Breast epithelium (tissue), 4 donors: Measurements from ENCODE around the gene PSMB9. TPM values are rescaled to one million over a fixed set of nuclear protein-coding genes. Genes with fewer than 3 reads are reported as not detected.
A peak's percentile ranks its signal among the peaks of the same experiment; 100 is the strongest.

Experiments
- DNase-seq, 2 donors: peaks; one replicate each; pipeline ENCODE4 v3.0.0-alpha.2; 2019; ENCODE audit warnings: low spot score in 2 of 2
- H3K27ac ChIP-seq, 2 donors: fragments of 200-600 bp; sonication (generic) in 1 of 2; one replicate each; pipeline ENCODE4 v1.5.1; 2016 to 2019; ENCODE audit warnings: mild to moderate bottlenecking in 1 of 2
- H3K27me3 ChIP-seq, 2 donors: fragments of 200-600 bp; sonication (generic) in 1 of 2; one replicate each; pipeline versions ENCODE4 v1.5.1 to v1.6.0; 2017 to 2019; ENCODE audit warnings: control low read depth in 1 of 2, mild to moderate bottlenecking in 1 of 2
- H3K36me3 ChIP-seq: fragments of 200-600 bp; one replicate; pipeline ENCODE4 v1.5.1; 2019
- H3K4me1 ChIP-seq, 2 donors: fragments of 200-600 bp; sonication (generic); one replicate each; pipeline ENCODE4 v1.5.1; 2016 to 2019; ENCODE audit warnings: control low read depth in 1 of 2
- H3K4me3 ChIP-seq, 3 donors: fragments of 200-600 bp; sonication (generic); 1 replicate in 2 of 3; 2 replicates in 1 of 3; pipeline ENCODE4 v1.5.1; 2016 to 2019; ENCODE audit warnings: mild to moderate bottlenecking in 3 of 3, moderate library complexity in 2 of 3
- H3K9me3 ChIP-seq, 2 donors: fragments of 200-600 bp; sonication (generic) in 1 of 2; one replicate each; pipeline ENCODE4 v1.5.1; 2016 to 2019; ENCODE audit warnings: control low read depth in 1 of 2
- POLR2A ChIP-seq: fragments of 450-650 bp; IDR thresholded peaks from one replicate; pipeline ENCODE4 v1.6.1; 2016; ENCODE audit warnings: antibody characterized with exemption, mild to moderate bottlenecking, moderate library complexity
- POLR2AphosphoS5 ChIP-seq, 3 donors: sonication (generic); formaldehyde crosslinking; IDR thresholded peaks; one replicate each; pipeline ENCODE4 v1.6.1; 2017; ENCODE audit warnings: antibody characterized with exemption in 3 of 3
- intact Hi-C: fragments of 100-400 bp; cut with DNase I; formaldehyde crosslinking; loops from one replicate; pipeline ENCODE4 v1.15.1; 2023; ENCODE audit warnings: low total_unique reads
- total RNA-seq, 3 donors: library from RNA; depleted of rRNA; stranded (reverse); fragments of >200 nt; gene quantifications; one replicate each; pipeline ENCODE4 v1.1.0, GENCODE V29; 2016
- TF ChIP-seq, protein P1 (sequence below), 3 donors: fragments of 450-650 bp; IDR thresholded peaks; one replicate each; pipeline ENCODE4 v1.5.1; 2016 to 2017; ENCODE audit warnings: antibody characterized with exemption in 3 of 3, mild to moderate bottlenecking in 3 of 3, moderate library complexity in 3 of 3

PSMB9 gene
- total RNA-seq, 3 donors from 2014 or later = 16.8 to 25.9 (median 19.2) TPM

DNA sequence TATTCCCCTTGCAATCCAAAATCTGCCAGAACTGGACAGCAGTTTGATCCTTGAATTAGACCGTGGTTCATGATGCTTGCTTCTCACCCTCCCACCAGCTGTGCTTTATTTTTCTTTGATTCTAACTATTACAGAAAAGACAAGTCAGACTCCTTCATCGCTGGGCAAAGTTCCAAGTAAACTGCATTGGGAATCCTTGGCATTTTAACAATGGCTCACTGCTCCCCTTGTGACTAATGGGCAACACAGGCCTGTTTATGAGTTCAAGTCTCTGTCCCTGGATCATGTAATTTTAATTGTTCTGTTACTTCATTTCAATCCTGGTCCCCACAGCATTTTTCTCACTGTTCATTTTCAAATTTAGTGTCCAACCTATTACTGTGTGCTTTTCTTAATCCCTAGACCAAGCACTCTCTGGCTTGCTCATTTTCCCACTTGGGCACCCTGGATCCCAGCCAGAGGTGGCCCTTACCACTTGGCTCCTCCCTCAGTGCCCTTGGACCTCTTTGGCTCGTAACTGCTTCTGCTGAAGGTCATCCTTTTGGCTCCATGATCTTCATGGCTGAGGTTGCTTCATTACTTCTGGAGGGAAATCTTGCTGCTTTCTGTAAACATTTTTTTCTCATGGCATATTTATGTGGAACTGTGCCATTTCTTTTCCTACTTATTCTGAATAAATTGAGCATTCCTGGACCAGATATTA lies 32.8 kb downstream of the PSMB9 start:
- TF ChIP-seq POLR2AphosphoS5 (IDR thresholded peaks at IDR 0.05) (no peak), POLR2A (no peak)
- TF ChIP-seq, protein P1, sequence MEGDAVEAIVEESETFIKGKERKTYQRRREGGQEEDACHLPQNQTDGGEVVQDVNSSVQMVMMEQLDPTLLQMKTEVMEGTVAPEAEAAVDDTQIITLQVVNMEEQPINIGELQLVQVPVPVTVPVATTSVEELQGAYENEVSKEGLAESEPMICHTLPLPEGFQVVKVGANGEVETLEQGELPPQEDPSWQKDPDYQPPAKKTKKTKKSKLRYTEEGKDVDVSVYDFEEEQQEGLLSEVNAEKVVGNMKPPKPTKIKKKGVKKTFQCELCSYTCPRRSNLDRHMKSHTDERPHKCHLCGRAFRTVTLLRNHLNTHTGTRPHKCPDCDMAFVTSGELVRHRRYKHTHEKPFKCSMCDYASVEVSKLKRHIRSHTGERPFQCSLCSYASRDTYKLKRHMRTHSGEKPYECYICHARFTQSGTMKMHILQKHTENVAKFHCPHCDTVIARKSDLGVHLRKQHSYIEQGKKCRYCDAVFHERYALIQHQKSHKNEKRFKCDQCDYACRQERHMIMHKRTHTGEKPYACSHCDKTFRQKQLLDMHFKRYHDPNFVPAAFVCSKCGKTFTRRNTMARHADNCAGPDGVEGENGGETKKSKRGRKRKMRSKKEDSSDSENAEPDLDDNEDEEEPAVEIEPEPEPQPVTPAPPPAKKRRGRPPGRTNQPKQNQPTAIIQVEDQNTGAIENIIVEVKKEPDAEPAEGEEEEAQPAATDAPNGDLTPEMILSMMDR (IDR thresholded peaks at IDR 0.05) = no peak
- Histone ChIP-seq H3K4me3 (no peak overlapping the region), H3K27me3 (no peaks in the 10 kb centered on the region), H3K9me3 (no peaks in the 10 kb centered on the region), H3K4me1 (no peaks in the 10 kb centered on the region), H3K36me3 (no peaks in the 10 kb centered on the region), H3K27ac (peak overlapping the region in 1 of 2 donors; percentile 60)
- intact Hi-C loops = loop anchor here (10.0 kb wide), 1 partner anchor 68 kb away; the partner anchor contains the start of gene HLA-DMA
- DNase-seq = no peak

DNA sequence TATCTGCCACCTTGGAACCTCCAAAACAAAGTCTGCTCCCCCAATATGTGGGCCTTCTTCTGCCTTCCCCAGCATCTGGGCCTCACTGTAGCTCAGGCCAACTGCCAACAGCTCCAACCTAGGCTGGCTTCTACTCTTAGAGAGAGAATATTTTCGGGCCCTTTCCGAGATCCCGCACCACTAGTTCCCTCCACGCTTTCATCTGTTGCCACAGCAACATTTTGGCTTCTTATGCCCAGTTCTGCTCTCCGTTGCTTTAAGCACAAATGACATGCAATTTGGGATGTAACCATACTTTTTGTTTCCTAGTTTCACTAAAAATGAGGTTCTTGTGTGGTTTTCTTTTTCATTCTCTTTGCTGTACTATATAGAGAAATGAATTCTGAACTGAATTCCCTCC lies 33.6 kb downstream of the PSMB9 start:
- Histone ChIP-seq H3K36me3 (no peaks in the 10 kb centered on the region), H3K27ac (peak overlapping the region in 1 of 2 donors; percentile 60), H3K4me1 (no peaks in the 10 kb centered on the region), H3K4me3 (no peak overlapping the region), H3K27me3 (no peaks in the 10 kb centered on the region), H3K9me3 (no peaks in the 10 kb centered on the region)
- no peak for TF ChIP-seq POLR2AphosphoS5 (IDR thresholded peaks at IDR 0.05)
- TF ChIP-seq POLR2A = no peak
- TF ChIP-seq, protein P1 (IDR thresholded peaks at IDR 0.05) = no peak
- DNase-seq = no peak
- intact Hi-C loops = loop anchor here (10.0 kb wide), 1 partner anchor 67 kb away; the partner anchor contains the start of gene HLA-DMA

DNA sequence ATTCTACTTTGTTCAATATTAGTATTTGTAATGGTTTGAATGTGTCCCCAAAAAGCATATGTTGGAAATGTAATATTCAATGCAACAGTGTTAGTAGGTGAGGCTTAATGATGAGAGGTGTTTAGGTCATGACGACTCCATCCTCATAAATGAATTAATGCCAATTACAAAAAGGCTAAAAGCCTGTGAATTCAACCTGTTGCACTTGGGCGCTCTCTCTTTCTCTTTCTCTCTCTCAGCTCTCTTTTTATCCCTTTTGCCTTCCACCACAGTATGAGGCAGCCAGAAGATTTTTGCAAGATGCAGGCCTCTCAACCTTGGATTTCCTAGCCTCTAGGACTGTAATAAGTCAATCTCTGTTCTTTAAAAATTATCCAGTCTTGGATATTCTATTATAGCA lies 34.6 kb downstream of the PSMB9 start:
- intact Hi-C loops = loop anchor here (10.0 kb wide), 1 partner anchor 66 kb away; the partner anchor contains the start of gene HLA-DMA
- no peak for DNase-seq
- H3K27me3 ChIP-seq = no peaks in the 10 kb centered on the region
- H3K9me3 ChIP-seq = no peaks in the 10 kb centered on the region
- H3K36me3 ChIP-seq = no peaks in the 10 kb centered on the region
- H3K4me3 ChIP-seq = no peak overlapping the region
- no peak for TF ChIP-seq POLR2AphosphoS5 (IDR thresholded peaks at IDR 0.05)
- H3K4me1 ChIP-seq = no peaks in the 10 kb centered on the region
- H3K27ac ChIP-seq = no peak overlapping the region

DNA sequence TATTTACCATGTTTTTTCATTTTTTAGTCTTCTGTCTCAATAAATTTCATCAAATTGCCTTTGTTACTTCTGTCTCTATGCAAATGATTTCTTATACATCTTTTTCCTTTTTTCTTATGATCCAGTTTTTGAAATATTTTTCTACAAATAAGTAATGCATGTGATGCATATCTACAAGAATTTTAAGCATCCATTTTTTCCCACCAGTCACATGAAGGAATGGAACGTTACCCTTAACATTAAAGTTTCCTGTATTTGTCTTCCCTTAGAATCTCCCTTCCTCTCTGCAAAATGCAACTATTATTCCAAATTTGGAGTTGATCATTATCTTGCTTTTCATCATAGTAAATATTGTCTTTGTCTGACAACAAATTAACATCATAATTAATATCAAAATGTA lies 35.5 kb downstream of the PSMB9 start:
- Histone ChIP-seq H3K27me3 (no peaks in the 10 kb centered on the region), H3K27ac (no peak overlapping the region), H3K9me3 (no peaks in the 10 kb centered on the region), H3K36me3 (no peaks in the 10 kb centered on the region), H3K4me1 (no peaks in the 10 kb centered on the region), H3K4me3 (no peak overlapping the region)
- intact Hi-C loops = loop anchor here (10.0 kb wide), 1 partner anchor 65 kb away; the partner anchor contains the start of gene HLA-DMA
- TF ChIP-seq, protein P1 (IDR thresholded peaks at IDR 0.05) = no peak
- no peak for DNase-seq

DNA sequence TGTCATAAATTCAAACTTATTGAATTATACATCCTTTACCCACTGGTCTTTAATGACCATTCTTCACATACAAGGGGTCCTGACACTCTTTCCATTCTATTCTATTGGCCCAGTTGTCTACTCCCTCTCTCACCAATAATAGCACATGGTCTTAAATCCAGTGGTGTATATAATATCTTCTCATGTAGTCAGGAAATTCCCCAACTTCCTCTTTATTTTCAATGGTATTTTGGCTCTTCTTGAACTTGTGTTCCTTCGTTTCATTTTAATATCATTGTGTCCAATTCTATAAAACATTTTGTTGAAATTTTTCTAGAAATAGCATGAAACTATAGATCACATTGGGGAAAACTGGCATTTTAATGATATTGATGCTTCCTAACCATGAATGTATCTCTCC lies 36.8 kb downstream of the PSMB9 start:
- no peak overlapping the region for H3K27ac ChIP-seq
- no peak overlapping the region for H3K4me3 ChIP-seq
- H3K4me1 ChIP-seq = peaks cover 0 to 7% of the 10 kb centered on the region in 2 donors
- DNase-seq = no peak
- H3K27me3 ChIP-seq = no peaks in the 10 kb centered on the region
- no peaks in the 10 kb centered on the region for H3K9me3 ChIP-seq
- no peaks in the 10 kb centered on the region for H3K36me3 ChIP-seq
- intact Hi-C loops = no loop called here
- TF ChIP-seq, protein P1 (IDR thresholded peaks at IDR 0.05) = no peak
- TF ChIP-seq POLR2A = no peak
- TF ChIP-seq POLR2AphosphoS5 (IDR thresholded peaks at IDR 0.05) = no peak
